ENCODE results near the gene FCRL5. TPM values are rescaled to one million over a fixed set of nuclear protein-coding genes. Genes with fewer than 3 reads are reported as not detected.

The FCRL5 gene
- total and polyA plus RNA-seq, 12 donors, result 0.03 to 0.65 (median 0.13) TPM; not detected in 8

DNA sequence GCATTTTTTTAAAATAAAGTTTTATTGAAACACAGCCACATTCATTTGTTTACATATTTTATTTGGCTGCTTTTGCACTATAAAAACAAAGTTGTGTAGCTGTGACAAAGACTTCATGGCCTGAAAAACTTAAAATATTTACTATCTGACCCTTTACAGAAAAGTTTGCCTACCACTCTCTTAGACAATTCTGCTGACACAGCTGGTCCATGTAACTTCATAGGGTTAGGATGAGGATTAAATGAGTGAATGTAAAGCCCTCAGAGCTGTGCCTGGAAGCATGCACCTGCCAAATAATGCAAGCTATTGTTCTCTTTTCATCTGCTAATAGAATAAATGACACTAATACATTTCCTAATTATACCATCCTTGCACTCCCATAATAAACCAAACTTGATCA lies 67.7 kb downstream of the FCRL5 start:
- H3K27ac ChIP-seq, result no peak overlapping the region
- intact Hi-C loops (cut with DNase I), result loop anchor here in 1 of 10 donors (10.0 kb wide), 1 partner anchor 110 kb away; no protein-coding TSS in a partner anchor
- H3K36me3 ChIP-seq, result no peaks in the 10 kb centered on the region
- no peak overlapping the region for H3K4me3 ChIP-seq
- H3K9me3 ChIP-seq, result peaks cover 0 to 8% (median 0%) of the 10 kb centered on the region in 11 donors
- H3K4me1 ChIP-seq, result no peaks in the 10 kb centered on the region
- DNase-seq (no peak), ATAC-seq (no peak)
- H3K27me3 ChIP-seq, result peaks cover 0 to 3% (median 0%) of the 10 kb centered on the region in 7 donors
- TF ChIP-seq, protein P1, sequence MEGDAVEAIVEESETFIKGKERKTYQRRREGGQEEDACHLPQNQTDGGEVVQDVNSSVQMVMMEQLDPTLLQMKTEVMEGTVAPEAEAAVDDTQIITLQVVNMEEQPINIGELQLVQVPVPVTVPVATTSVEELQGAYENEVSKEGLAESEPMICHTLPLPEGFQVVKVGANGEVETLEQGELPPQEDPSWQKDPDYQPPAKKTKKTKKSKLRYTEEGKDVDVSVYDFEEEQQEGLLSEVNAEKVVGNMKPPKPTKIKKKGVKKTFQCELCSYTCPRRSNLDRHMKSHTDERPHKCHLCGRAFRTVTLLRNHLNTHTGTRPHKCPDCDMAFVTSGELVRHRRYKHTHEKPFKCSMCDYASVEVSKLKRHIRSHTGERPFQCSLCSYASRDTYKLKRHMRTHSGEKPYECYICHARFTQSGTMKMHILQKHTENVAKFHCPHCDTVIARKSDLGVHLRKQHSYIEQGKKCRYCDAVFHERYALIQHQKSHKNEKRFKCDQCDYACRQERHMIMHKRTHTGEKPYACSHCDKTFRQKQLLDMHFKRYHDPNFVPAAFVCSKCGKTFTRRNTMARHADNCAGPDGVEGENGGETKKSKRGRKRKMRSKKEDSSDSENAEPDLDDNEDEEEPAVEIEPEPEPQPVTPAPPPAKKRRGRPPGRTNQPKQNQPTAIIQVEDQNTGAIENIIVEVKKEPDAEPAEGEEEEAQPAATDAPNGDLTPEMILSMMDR (IDR thresholded peaks at IDR 0.05), result no peak

DNA sequence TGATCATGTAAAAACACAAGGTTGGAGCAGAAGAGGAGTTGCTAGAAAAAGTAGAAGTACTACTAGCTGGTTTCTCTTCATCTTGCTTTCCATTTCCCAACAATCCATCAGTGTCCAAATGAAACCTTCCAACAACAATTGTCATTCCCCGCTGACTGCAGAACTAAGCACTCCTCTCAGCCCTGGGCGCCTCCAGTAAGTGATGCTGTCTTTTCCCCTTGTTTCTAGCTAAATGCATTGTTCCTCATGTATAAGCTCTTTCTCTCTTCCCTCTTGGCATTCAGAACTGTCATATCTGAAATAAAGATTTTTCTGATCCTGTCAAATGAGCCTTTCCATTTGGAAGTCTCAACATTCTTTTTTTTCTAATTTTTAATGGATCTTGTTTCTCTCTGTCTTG lies 68.7 kb downstream of the FCRL5 start:
- no peaks in the 10 kb centered on the region for H3K36me3 ChIP-seq
- ATAC-seq (no peak), DNase-seq (no peak)
- WGBS, 2 donors, result 70 to 92% methylated on average over 2 of the region's 2 CpGs
- TF ChIP-seq, protein P1 (IDR thresholded peaks at IDR 0.05), result no peak
- H3K4me1 ChIP-seq, result no peaks in the 10 kb centered on the region
- intact Hi-C loops (cut with DNase I), result loop anchor here in 1 of 10 donors (10.0 kb wide), 1 partner anchor 109 kb away; no protein-coding TSS in a partner anchor
- H3K9me3 ChIP-seq, result peaks cover 0 to 9% (median 0%) of the 10 kb centered on the region in 11 donors
- no peak overlapping the region for H3K27ac ChIP-seq
- H3K27me3 ChIP-seq, result peaks cover 0 to 8% (median 0%) of the 10 kb centered on the region in 7 donors
- no peak overlapping the region for H3K4me3 ChIP-seq

DNA sequence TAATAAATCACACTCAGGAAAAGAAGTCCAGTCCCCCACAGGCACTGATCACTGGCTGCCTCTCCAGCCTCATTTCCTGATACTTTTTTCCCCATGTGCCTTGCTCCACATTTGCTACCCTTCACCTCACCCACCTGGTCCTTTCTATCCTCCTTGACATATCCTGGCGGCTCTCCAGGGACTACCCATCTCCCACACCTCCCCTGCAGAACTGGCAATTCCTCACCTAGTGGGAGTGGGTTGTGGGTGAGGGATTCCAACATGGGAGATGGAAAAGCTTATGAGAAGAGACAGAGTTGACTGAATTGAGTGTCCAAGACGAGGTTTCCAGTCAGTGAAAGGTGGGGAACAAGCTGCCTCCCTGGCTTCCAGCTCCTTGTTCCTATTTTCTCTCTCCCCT lies 69.6 kb downstream of the FCRL5 start:
- Histone ChIP-seq H3K9me3 (peaks cover 0 to 19% (median 1%) of the 10 kb centered on the region in 11 donors), H3K4me3 (no peak overlapping the region), H3K27ac (no peak overlapping the region), H3K4me1 (no peaks in the 10 kb centered on the region), H3K27me3 (peaks cover 0 to 8% (median 0%) of the 10 kb centered on the region in 7 donors), H3K36me3 (no peaks in the 10 kb centered on the region)
- intact Hi-C loops (cut with DNase I), result loop anchor here in 1 of 10 donors (10.0 kb wide), 1 partner anchor 108 kb away; no protein-coding TSS in a partner anchor
- 38 to 48% methylated on average over 2 of the region's 2 CpGs for WGBS, 2 donors
- DNase-seq, result no peak
- TF ChIP-seq, protein P1 (IDR thresholded peaks at IDR 0.05), result no peak
- ATAC-seq, result no peak

DNA sequence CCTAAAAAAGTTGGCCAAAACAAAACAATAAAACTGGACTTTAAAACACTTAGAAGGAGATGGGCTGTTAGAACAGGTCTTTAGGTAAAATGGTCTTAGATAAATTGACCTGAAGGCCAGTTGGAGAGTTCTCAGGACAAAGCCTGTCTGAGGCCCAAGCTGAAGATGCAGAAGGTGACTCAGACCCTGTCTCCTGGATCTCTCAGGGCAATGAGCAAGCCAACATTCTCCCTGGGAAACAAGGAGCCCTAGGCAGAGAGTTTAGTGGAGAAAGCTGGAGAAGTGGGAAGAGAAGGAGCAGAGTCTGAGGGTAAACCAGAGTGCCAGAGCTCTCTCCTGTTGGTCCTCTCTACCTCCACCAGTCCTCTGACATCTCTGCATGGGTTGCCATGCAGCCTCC lies 70.1 kb downstream of the FCRL5 start:
- TF ChIP-seq, protein P1 (IDR thresholded peaks at IDR 0.05), result no peak
- intact Hi-C loops (cut with DNase I), result loop anchor here in 1 of 10 donors (10.0 kb wide), 1 partner anchor 107 kb away; no protein-coding TSS in a partner anchor
- H3K9me3 ChIP-seq, result peaks cover 0 to 23% (median 3%) of the 10 kb centered on the region in 11 donors

More for the DNA sequence above, 70.1 kb downstream of the FCRL5 start:
- H3K27ac ChIP-seq, result no peak overlapping the region
- H3K27me3 ChIP-seq, result peaks cover 0 to 8% (median 0%) of the 10 kb centered on the region in 7 donors
- ATAC-seq, result no peak
- H3K4me1 ChIP-seq, result no peaks in the 10 kb centered on the region
- DNase-seq, result no peak
- H3K4me3 ChIP-seq, result no peak overlapping the region
- H3K36me3 ChIP-seq, result no peaks in the 10 kb centered on the region
